Neuronal stem cell (in vitro differentiated cells): ENCODE results near the gene UQCRC1.

Experiments
- DNase-seq: peaks from one replicate; pipeline ENCODE4 v3.0.0-alpha.2; 2013; ENCODE audit warnings: low spot score
- H2AFZ ChIP-seq: one replicate; pipeline ENCODE4 v1.6.1; 2013; ENCODE audit warnings: mild to moderate bottlenecking, low read length, inconsistent platforms
- H2AK5ac ChIP-seq: 2 replicates; pipeline ENCODE4 v1.6.1; 2013; ENCODE audit warnings: low read depth, mild to moderate bottlenecking, inconsistent platforms, low read length, moderate library complexity, mixed read lengths
- H2BK120ac ChIP-seq: 2 replicates; pipeline ENCODE4 v1.6.1; 2013; ENCODE audit warnings: low read depth, mild to moderate bottlenecking, inconsistent platforms, low read length, moderate library complexity, mixed read lengths
- H2BK12ac ChIP-seq: one replicate; pipeline ENCODE4 v1.6.1; 2013; ENCODE audit warnings: low read length, inconsistent platforms
- H2BK15ac ChIP-seq: 2 replicates; pipeline ENCODE4 v1.6.1; 2013; ENCODE audit warnings: mild to moderate bottlenecking, low read length, inconsistent platforms, mixed read lengths
- H2BK5ac ChIP-seq: one replicate; pipeline ENCODE4 v1.6.1; 2013; ENCODE audit warnings: inconsistent platforms, mild to moderate bottlenecking, low read length, moderate library complexity
- H3K14ac ChIP-seq: one replicate; pipeline ENCODE4 v1.6.1; 2013; ENCODE audit warnings: low read length, inconsistent platforms
- H3K18ac ChIP-seq: 2 replicates; pipeline ENCODE4 v1.6.1; 2013; ENCODE audit warnings: low read length, inconsistent platforms
- H3K23ac ChIP-seq: 2 replicates; pipeline ENCODE4 v1.6.1; 2013; ENCODE audit warnings: low read depth, mild to moderate bottlenecking, mixed read lengths, low read length, inconsistent platforms; ENCODE audit not compliant: poor library complexity
- H3K27ac ChIP-seq: replicated peaks from 3 replicates; pipeline ENCODE4 v1.5.1; 2013; ENCODE audit warnings: low read length, inconsistent platforms
- H3K27me3 ChIP-seq, 3 experiments: 2 replicates each; pipeline ENCODE4 v1.6.1; 2013; ENCODE audit warnings: low read length in 3 of 3, mild to moderate bottlenecking in 2 of 3, inconsistent platforms in 1 of 3, low read depth in 1 of 3, mixed read lengths in 1 of 3, moderate library complexity in 1 of 3; ENCODE audit not compliant: control insufficient read depth in 3 of 3, insufficient read depth in 3 of 3
- H3K36me3 ChIP-seq, 2 donors: replicated peaks in 1 of 2; 2 replicates each; pipeline ENCODE4 v1.6.1; 2013; ENCODE audit warnings: low read length in 2 of 2; ENCODE audit not compliant: control insufficient read depth in 2 of 2, insufficient read depth in 2 of 2
- H3K4ac ChIP-seq: 2 replicates; pipeline ENCODE4 v1.6.1; 2013; ENCODE audit warnings: inconsistent platforms, mild to moderate bottlenecking, low read length, moderate library complexity
- H3K4me1 ChIP-seq, 2 donors: 1 replicate in 1 of 2; 2 replicates in 1 of 2; pipeline ENCODE4 v1.6.1; 2013; ENCODE audit warnings: low read length in 2 of 2, low read depth in 1 of 2; ENCODE audit not compliant: control insufficient read depth in 2 of 2, insufficient read depth in 1 of 2
- H3K4me2 ChIP-seq: one replicate; pipeline ENCODE4 v1.6.1; 2013; ENCODE audit warnings: mild to moderate bottlenecking, low read length, inconsistent platforms; ENCODE audit not compliant: insufficient read depth, poor library complexity, severe bottlenecking
- H3K4me3 ChIP-seq, 2 donors: 2 replicates each; pipeline ENCODE4 v1.5.1; 2013; ENCODE audit warnings: low read length in 2 of 2, mild to moderate bottlenecking in 2 of 2, inconsistent platforms in 1 of 2, moderate library complexity in 1 of 2
- H3K79me1 ChIP-seq: one replicate; pipeline ENCODE4 v1.6.1; 2013; ENCODE audit warnings: low read depth, mild to moderate bottlenecking, inconsistent platforms, low read length, moderate library complexity
- H3K9ac ChIP-seq: one replicate; pipeline ENCODE4 v1.6.1; 2013; ENCODE audit warnings: mild to moderate bottlenecking, low read depth, low read length, inconsistent platforms; ENCODE audit not compliant: poor library complexity
- H3K9me3 ChIP-seq, 2 donors: replicated peaks in 1 of 2; 2 replicates each; pipeline versions ENCODE3 to v1.6.1; 2013; ENCODE audit warnings: low read length in 2 of 2, mild to moderate bottlenecking in 2 of 2, inconsistent platforms in 1 of 2, low read depth in 1 of 2, mixed read lengths in 1 of 2, moderate library complexity in 1 of 2; ENCODE audit not compliant: control insufficient read depth in 2 of 2, insufficient read depth in 1 of 2
- H4K8ac ChIP-seq: one replicate; pipeline ENCODE4 v1.6.1; 2013; ENCODE audit warnings: low read depth, mild to moderate bottlenecking, inconsistent platforms, low read length, moderate library complexity
- H4K91ac ChIP-seq: one replicate; pipeline ENCODE4 v1.6.1; 2013; ENCODE audit warnings: low read length, low read depth, mild to moderate bottlenecking, inconsistent platforms; ENCODE audit not compliant: poor library complexity
- WGBS, 2 donors: extraction: QIAGEN DNeasy Blood & Tissue Kit; methylation state at CpG; one replicate each; pipeline ENCODE4 v1.1.7; 2013; ENCODE audit warnings: missing lambda C conversion rate in 2 of 2, mixed read lengths in 1 of 2; ENCODE audit not compliant: insufficient read length in 2 of 2, insufficient replicate concordance in 1 of 2; ENCODE audit errors: extremely low coverage in 2 of 2; 5-methylcytosine and 5-hydroxymethylcytosine counted together

The UQCRC1 gene

GRCh38 chr3:48556796-48557626 lies 52.4 kb downstream of the UQCRC1 start, which contains the start of gene PFKFB4:
TSS of gene PFKFB4 (minus strand) at chr3:48556803. CDS start at chr3:48556777, 26 bp downstream.
- DNase-seq, result peak; percentile 99
- peak within 1 kb of the TSS; percentile 78 for H2BK15ac ChIP-seq
- H3K4ac ChIP-seq, result no peak within 1 kb of the TSS
- H3K18ac ChIP-seq, result peak within 1 kb of the TSS; percentile 97
- no peak within 1 kb of the TSS for H4K8ac ChIP-seq
- H2BK120ac ChIP-seq, result peak within 1 kb of the TSS; percentile 38
- H3K9me3 ChIP-seq, result no peaks in the 10 kb centered on the region
- H3K23ac ChIP-seq, result peak within 1 kb of the TSS; percentile 78
- peak within 1 kb of the TSS; percentile 97 for H2AK5ac ChIP-seq
- H3K14ac ChIP-seq, result peak within 1 kb of the TSS; percentile 77
- H2AFZ ChIP-seq, result peak within 1 kb of the TSS; percentile 98
- no peak within 1 kb of the TSS for H4K91ac ChIP-seq
- peak within 1 kb of the TSS; percentile 94 for H3K9ac ChIP-seq
- H3K4me1 ChIP-seq, result peaks cover 32 to 39% of the 10 kb centered on the region in 2 donors
- peak within 1 kb of the TSS; percentile 90 for H2BK5ac ChIP-seq
- H2BK12ac ChIP-seq, result no peak within 1 kb of the TSS
- H3K36me3 ChIP-seq, result peaks cover 0 to 3% of the 10 kb centered on the region in 2 donors
- peaks cover 4% of the 10 kb centered on the region for H3K79me1 ChIP-seq
- peak within 1 kb of the TSS; percentile 80 for H3K4me2 ChIP-seq
- no peaks in the 10 kb centered on the region for H3K27me3 ChIP-seq
- peak within 1 kb of the TSS; percentile 79 for H3K27ac ChIP-seq
- no CpG with 5 or more reads among the region's 53 CpGs for WGBS, 2 donors
- H3K4me3 ChIP-seq, result peak within 1 kb of the TSS; percentile 70 to 90

- DNase-seq, result no peak
- Histone ChIP-seq H3K14ac (peak overlapping the region; percentile 77), H4K8ac (no peak overlapping the region), H3K23ac (peak overlapping the region; percentile 78), H3K4me1 (peaks cover 26 to 37% of the 10 kb centered on the region in 2 donors), H3K27me3 (no peaks in the 10 kb centered on the region), H2AFZ (peak overlapping the region; percentile 98), H3K4me2 (peak overlapping the region; percentile 80), H2BK120ac (peak overlapping the region; percentile 38), H2BK5ac (peak overlapping the region; percentile 90), H3K36me3 (peaks cover 0 to 3% of the 10 kb centered on the region in 2 donors), H3K79me1 (peaks cover 4% of the 10 kb centered on the region), H3K18ac (peak overlapping the region; percentile 97), H2BK12ac (no peak overlapping the region), H2AK5ac (peak overlapping the region; percentile 97), H3K27ac (no peak overlapping the region), H4K91ac (no peak overlapping the region), H3K9ac (peak overlapping the region; percentile 94), H2BK15ac (peak overlapping the region; percentile 78), H3K9me3 (no peaks in the 10 kb centered on the region), H3K4ac (no peak overlapping the region), H3K4me3 (peak overlapping the region; percentile 70 to 90)
- no CpG with 5 or more reads among the region's 29 CpGs for WGBS, 2 donors
Observed at GRCh38 chr3:48555949-48556795, 53.3 kb downstream of the UQCRC1 start.

GRCh38 chr3:48555231-48555948 lies 54.1 kb downstream of the UQCRC1 start:
- no peak overlapping the region for H3K18ac ChIP-seq
- H3K4me3 ChIP-seq, result peak overlapping the region in 1 of 2 donors; percentile 70
- no peak overlapping the region for H2AK5ac ChIP-seq
- H3K4ac ChIP-seq, result no peak overlapping the region
- H3K14ac ChIP-seq, result no peak overlapping the region
- H4K91ac ChIP-seq, result no peak overlapping the region
- H2BK120ac ChIP-seq, result no peak overlapping the region
- H2BK15ac ChIP-seq, result no peak overlapping the region
- no peaks in the 10 kb centered on the region for H3K27me3 ChIP-seq
- peaks cover 4% of the 10 kb centered on the region for H3K79me1 ChIP-seq
- no peak overlapping the region for H2AFZ ChIP-seq
- no peak overlapping the region for H3K23ac ChIP-seq
- no peak overlapping the region for H2BK5ac ChIP-seq
- H4K8ac ChIP-seq, result no peak overlapping the region
- H3K36me3 ChIP-seq, result peaks cover 0 to 3% of the 10 kb centered on the region in 2 donors
- H3K9me3 ChIP-seq, result no peaks in the 10 kb centered on the region
- no peak overlapping the region for H2BK12ac ChIP-seq
- H3K4me2 ChIP-seq, result no peak overlapping the region
- H3K27ac ChIP-seq, result no peak overlapping the region
- peak overlapping the region; percentile 7 for H3K9ac ChIP-seq
- no CpG with 5 or more reads among the region's 10 CpGs for WGBS, 2 donors
- no peak for DNase-seq
- peaks cover 20 to 30% of the 10 kb centered on the region in 2 donors for H3K4me1 ChIP-seq
